ENCODE data around the gene KCNQ4. TPM values are rescaled to one million over a fixed set of nuclear protein-coding genes. Genes with fewer than 3 reads are reported as not detected.

KCNQ4 gene
- total and polyA plus RNA-seq, 2 of the 8 experiments (the other 6 are each of a cell fraction or from before 2014, with no cell fraction given): 2.2 to 3.9 TPM

DNA sequence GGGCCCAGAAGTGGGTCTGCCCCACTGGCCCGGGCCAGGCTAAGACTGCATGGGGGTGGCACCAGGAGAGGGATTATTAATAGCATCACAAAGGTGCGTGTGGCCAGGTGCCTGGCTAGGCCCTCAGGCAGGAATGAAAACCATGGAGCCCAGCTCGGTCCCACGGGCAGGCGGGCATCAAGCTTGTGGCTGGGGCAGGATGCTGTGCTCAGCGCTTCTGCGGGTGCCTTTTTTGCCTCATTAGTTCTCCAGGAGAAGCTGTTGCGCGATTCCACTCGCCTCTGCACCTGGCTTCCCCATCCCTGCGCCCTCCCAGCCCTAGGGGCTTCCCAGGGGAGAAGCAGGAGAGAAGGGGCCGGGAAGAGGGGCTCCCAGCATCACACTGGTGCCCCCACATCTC is 39.3 kb downstream of the KCNQ4 start:
- Histone ChIP-seq H3K23ac (ENCODE audit: insufficient read length) (no peak overlapping the region), H3K18ac (ENCODE audit: extremely low read depth, low read length) (no peak overlapping the region), H3K27ac (ENCODE audit: low read depth, low read length) (no peak overlapping the region), H2BK5ac (ENCODE audit: low read depth, low read length) (no peak overlapping the region), H3K79me1 (ENCODE audit: low read depth, low read length) (no peaks in the 10 kb centered on the region), H3K56ac (replicated peaks; ENCODE audit: insufficient read length, low read depth, low read length) (no peak overlapping the region), H3K79me2 (ENCODE audit: control insufficient read depth in 1 of 2, insufficient read depth in 2 of 2, low read length in 2 of 2) (no peaks in the 10 kb centered on the region), H4K91ac (replicated peaks; ENCODE audit: insufficient read length, low read length) (no peak overlapping the region), H2BK12ac (ENCODE audit: low read depth, low read length) (no peak overlapping the region), H3K9ac (replicated peaks in 1 of 4; ENCODE audit: extremely low read depth in 1 of 4, low read depth in 3 of 4, low read length in 3 of 4) (no peak overlapping the region), H2BK20ac (ENCODE audit: low read length) (no peak overlapping the region), H4K20me1 (replicated peaks in 1 of 2; ENCODE audit: control insufficient read depth in 1 of 2, insufficient read depth in 2 of 2, low read length in 2 of 2) (no peaks in the 10 kb centered on the region), H2AFZ (ENCODE audit: low read length) (no peak overlapping the region), H4K8ac (ENCODE audit: extremely low read depth, insufficient read depth, low read length) (no peak overlapping the region), H3K4me3 (ENCODE audit: extremely low read depth in 1 of 4, insufficient read depth in 2 of 4, low read depth in 3 of 4, low read length in 4 of 4) (no peak overlapping the region), H2BK120ac (replicated peaks; ENCODE audit: low read depth, low read length) (no peak overlapping the region), H3K4ac (replicated peaks; ENCODE audit: insufficient read length, low read depth, low read length) (no peak overlapping the region), H3K27me3 (replicated peaks in 1 of 4; ENCODE audit: control insufficient read depth in 3 of 4, extremely low read depth in 1 of 4, insufficient read depth in 3 of 4, low read length in 3 of 4) (peaks cover 0 to 3% (median under 1%) of the 10 kb centered on the region in 4 experiments; a peak in 3 of 7 replicates), H3K4me2 (ENCODE audit: insufficient read depth in 1 of 2, low read depth in 2 of 2, low read length in 2 of 2) (no peak overlapping the region), H3K14ac (ENCODE audit: insufficient read length) (no peak overlapping the region), H2BK15ac (ENCODE audit: low read length) (no peak overlapping the region), H3K9me3 (ENCODE audit: insufficient read depth in 2 of 2, low read depth in 1 of 2, low read length in 1 of 2) (no peaks in the 10 kb centered on the region), H3K4me1 (replicated peaks in 1 of 4; ENCODE audit: control insufficient read depth in 3 of 4, insufficient read depth in 4 of 4, low read length in 3 of 4) (peaks cover 10 to 26% (median 19%) of the 10 kb centered on the region in 4 experiments), H2AK5ac (ENCODE audit: low read depth, low read length) (no peak overlapping the region), H3K36me3 (ENCODE audit: control insufficient read depth in 2 of 4, insufficient read depth in 4 of 4, low read length in 3 of 4) (no peaks in the 10 kb centered on the region; a peak in 1 of 8 replicates), H3K23me2 (ENCODE audit: low read depth, low read length) (peaks cover 7% of the 10 kb centered on the region; the same call in 1 of the 2 replicates), H4K5ac (ENCODE audit: insufficient read length, low read depth, low read length) (no peak overlapping the region)
- DNase-seq (ENCODE audit: low read depth in 1 of 2, low spot score in 2 of 2) (no peak), FAIRE-seq (no peak)
- TF ChIP-seq ASH2L (IDR thresholded peaks at IDR 0.05; ENCODE audit: low read length) (no peak), RNF2 (IDR thresholded peaks at IDR 0.05; ENCODE audit: borderline replicate concordance, low read depth, low read length, missing control alignments, poor library complexity, severe bottlenecking) (no peak)
- ChIA-PET CTCF (ENCODE audit: partially characterized antibody) (interaction anchor here (0.7 to 5.7 kb wide), 6 partner anchors 9 to 48 kb away, joined by 3 to 36 read pairs (median 4); no protein-coding TSS in a partner anchor), POLR2A (ENCODE audit: partially characterized antibody) (interaction anchor here (1.3 to 1.7 kb wide), 2 partner anchors 9 to 17 kb away, joined by 3 read pairs; no protein-coding TSS in a partner anchor)
- 88% methylated on average over 11 of the region's 12 CpGs; no CpG with 5 or more reads in 1 of the 2 experiments for WGBS, 2 experiments (ENCODE audit: extremely low coverage in 1 of 2, insufficient coverage in 1 of 2, insufficient read length in 1 of 2, insufficient replicate concordance in 2 of 2, low coverage in 1 of 2, low lambda C conversion rate in 2 of 2, missing lambda C conversion rate in 1 of 2)
